NB4 (cell line): ENCODE results near the gene CA10.

Experiments
- CTCF ChIP-seq: IDR thresholded peaks from one replicate; pipeline ENCODE4 v1.5.1; 2012; ENCODE audit warnings: low read depth, low read length
- POLR2A ChIP-seq: IDR thresholded peaks from 2 replicates; pipeline ENCODE4 v1.6.1; 2011; ENCODE audit warnings: mild to moderate bottlenecking; ENCODE audit not compliant: insufficient read length; ENCODE audit errors: extremely low read depth

- no peak for TF ChIP-seq CTCF
- no peak for TF ChIP-seq POLR2A
These were observed 269.7 kb downstream of the CA10 start for GRCh38 chr17:51888816-51889215.
